Superior temporal gyrus (tissue), 1 donor: ENCODE results near the gene SLC38A7.
"Not testable (repeated sequence)": the region's sequence is repeated elsewhere in the genome, so short reads cannot be mapped to it uniquely, and the experiment has no call there.

Experiments used
- DNase-seq: peaks from one replicate; pipeline ENCODE4 v3.0.0-alpha.2; 2016; ENCODE audit errors: extremely low spot score

Gene SLC38A7

DNA sequence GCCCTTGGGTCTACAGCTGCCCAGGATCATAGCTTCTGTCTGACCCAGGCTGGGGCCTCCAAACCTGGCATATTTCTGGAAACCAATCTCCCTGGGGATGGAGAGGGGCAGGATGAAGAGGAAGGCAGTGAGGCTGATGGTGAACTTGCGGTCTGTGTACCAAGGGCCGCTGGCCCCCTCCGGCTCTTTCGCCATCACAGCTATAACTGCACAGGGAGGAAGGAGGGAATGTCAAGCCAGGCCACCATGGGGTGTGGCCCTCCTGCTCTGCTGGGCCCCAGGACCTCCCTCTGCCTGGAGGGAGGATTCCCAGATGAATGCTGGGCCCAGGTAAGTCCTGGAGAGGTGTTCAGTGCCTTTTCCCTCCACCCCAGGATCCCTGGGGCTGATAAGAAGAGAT is 6.3 kb downstream of the SLC38A7 start:
- no peak for DNase-seq

DNA sequence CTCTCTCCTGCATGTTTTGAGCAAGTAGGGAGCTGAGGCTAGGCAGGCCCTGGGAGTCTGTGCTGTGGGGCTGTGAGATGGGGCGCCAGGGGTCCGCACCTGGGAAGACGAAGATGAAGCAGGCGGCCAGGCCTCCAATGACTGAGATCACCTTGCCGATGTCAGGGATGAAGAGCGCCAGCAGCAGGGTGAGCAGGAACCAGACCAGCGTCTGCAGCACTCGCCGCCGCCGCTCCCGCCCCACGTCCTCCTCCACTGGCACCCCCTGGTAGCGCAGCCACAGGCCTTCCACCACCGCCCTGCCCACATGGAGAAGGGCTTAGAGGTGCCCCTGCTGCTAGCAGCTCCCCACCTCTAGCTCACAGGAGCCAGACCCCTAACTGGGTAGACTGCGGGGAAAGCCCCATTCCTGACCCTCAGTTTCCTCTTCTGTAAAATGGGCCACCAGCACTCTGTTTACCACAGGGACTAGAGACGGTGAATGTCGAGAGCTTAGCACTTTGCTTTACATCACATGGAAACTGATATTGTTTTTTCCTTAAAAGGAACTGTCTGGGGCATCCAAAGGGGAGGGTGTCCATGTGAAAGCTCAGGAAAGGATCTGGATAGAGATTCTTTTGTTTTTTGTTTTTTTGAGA is 13.5 kb downstream of the SLC38A7 start:
- DNase-seq: no peak

DNA sequence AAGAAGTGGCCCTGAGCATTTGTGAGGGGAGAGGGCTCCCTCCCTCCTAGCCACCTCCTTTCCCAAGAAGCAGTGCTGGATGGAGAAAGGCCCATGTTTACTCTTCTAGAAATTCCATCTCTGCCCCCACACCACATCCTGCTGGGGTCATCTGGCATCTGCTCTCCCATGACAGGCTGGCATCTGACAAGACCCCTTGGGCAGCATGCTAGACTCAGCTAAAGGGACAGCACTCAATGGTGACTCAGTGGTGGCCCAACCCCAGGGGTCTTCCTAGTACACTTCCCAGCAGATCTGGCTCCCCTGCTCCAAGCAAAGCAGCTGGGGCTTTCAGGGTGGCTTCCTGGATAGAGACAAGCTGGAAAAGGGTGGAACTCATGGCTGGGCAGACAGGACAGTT is 14.4 kb downstream of the SLC38A7 start:
- DNase-seq: no peak

DNA sequence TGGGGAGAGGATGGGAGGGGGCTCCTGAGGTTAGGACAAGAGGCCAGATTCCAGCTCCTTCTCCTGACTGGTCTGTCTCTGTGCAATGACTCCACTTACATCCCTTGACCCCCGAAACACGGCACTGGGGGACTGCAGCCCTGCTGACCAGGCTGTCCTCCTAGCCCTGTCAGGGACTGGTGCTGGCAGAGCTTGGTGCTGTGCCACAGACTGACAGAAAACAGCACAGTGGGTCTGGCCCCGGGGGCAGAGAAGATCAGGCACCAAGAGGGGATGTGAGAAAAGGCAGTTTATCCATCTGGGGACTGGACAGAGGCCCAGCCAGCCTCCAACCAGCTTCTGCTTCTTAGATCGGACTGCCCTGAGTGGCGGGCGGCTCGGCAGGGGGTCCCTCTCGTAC is 19.4 kb downstream of the SLC38A7 start:
- no peak for DNase-seq

DNA sequence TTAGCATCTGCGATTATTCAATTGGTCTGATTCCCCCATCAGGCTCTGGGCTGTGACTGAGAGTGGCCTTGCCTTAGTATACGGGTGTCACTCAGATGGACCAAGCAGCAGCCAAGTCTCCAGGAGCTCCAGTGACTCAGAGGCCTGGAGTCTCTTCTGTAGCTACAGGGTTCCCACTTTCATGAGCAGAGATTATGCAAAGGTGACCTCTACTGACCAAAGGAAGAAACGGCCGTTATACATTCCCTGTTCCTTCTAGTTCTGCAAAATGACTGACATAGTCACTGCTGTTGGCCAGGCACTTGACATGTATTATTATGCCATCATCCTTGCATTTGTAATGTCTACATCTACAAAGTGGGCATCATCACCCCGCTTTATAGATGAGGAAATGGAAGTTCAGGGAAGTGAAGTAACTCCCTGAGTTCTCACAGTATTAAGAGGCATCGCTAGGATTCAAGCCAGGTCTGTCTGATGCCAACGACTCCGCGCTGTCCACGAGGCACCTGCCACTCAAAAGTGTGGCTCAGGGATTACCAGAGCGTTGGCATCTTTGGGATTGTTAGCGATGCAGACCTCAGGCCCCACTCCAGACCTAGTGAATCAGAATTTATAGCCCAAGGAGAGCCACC is 23.3 kb downstream of the SLC38A7 start:
- DNase-seq: peak; percentile 81

DNA sequence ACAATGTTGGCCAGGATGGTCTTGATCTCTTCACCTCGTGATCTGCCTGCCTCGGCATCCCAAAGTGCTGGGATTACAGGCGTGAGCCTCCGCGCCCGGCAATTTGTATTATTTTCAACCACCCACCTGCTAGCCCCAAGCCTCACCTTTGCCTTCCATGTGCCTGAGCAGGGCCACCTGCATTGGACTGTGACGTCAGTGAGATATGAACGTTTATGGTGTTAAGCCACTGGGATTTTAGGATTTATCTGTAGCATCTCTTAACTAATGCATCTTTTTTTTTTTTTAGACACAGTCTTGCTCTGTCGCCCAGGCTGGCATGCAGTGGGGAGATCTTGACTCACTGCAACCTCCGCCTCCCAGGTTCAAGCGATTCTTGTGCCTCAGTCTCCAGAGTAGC is 24.7 kb downstream of the SLC38A7 start:
- DNase-seq: not testable (repeated sequence)

DNA sequence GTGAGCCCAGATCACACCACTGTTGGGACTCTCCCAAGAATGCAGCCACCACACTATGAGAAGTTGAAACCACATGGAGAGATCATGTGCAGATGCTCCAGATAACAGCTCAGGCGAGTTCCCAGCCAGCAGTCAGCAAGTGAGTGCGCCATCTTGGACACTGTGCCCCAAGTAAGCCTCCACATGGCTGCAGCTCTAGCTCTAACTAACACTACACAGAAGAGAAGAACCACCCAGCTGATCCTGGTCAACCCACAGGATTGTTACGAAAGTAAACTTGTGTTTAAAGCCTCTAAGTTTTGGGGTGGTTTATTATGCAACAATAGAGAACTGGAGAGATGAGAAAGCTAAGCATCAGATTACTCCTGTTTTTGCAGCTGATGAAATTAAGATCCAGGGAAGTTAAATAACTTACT is 25.8 kb downstream of the SLC38A7 start:
- no peak for DNase-seq

DNA sequence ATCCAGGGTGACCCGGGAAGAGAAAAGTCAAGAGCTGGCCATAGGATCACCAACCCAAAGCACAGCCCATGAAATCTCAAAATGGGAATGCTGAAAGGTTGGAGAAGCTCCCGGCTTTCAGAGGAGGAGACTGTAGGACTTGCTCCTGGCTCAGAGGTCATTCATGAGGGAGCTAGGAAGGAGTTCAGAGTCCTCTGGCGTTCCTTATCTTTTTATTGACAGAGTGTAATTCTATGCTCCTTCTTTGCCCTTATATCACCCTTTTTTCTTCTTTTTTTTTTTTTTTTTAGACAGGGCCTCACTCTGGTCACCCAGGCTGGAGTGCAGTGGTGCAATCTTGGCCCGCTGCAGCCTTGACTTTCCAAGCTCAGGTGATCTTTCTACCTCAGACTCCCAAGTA is 27.7 kb downstream of the SLC38A7 start:
- no peak for DNase-seq

DNA sequence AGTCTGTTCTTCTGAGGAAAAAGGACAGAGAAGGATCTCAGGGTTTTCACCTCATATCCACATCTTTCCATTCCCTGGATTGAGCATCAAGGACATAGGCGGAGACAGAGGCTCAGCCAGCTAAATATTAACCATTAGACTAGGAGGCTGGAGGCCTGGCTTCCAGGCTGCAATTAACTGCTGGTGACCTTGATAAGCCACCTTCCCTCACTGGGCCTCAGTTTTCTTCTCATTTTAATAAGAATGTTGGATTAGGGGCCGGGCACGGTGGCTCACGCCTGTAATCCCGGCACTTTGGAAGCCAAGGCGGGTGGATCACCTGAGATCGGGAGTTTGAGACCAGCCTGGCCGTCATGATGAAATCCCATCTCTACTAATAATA is 29.4 kb downstream of the SLC38A7 start:
- DNase-seq: no peak

DNA sequence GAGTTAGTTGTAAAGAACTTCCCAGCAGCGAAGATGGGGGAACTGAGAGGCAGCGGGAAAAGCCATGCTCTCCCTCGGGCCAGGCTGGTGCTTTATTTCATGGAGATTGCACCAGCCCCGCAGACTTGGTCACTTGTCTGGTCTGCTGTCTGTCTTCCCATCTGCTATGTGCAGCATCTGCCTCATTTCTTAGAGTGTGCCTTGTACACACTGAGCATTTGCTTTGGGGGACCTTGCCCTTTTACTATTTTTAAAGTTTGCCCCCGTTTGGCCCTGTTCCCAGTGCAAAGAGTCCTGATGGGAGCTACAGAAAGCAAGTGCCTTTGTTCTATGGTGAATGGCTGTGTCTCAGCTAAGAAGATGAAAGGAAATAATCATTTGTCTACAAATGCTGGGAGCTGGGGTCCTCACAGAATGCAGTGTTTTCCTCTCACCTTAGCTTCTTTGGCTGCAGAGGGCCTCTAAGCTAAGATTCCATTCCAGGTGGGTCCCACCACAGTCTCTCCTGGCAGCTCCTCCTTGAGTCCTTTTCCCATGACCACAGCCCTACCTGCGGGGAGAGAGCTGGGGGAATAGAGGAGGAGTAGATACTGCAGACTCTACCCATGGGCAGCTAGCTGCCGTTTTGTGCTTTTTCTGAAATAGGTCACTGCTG is 29.9 kb downstream of the SLC38A7 start:
- no peak for DNase-seq

DNA sequence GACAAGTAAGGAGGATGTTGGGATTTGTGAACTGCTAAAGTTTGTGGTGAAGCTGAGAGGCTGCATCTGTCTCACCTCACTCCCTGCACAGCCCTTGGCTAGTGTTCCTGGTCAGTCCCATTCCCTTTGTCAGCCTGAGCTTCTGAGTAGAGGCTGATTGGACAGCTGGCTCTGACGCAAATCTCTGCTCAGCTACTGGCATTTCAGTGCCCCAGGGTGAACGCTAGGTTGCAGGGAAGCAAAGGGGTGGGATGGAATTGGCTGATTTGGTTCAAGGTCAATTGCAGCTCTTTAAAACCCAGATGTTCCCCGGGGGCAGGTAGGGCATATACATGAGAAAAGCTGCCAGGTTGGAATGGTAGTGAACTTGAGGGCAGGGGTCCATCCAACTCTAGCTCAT is 31.8 kb downstream of the SLC38A7 start:
- DNase-seq: no peak

DNA sequence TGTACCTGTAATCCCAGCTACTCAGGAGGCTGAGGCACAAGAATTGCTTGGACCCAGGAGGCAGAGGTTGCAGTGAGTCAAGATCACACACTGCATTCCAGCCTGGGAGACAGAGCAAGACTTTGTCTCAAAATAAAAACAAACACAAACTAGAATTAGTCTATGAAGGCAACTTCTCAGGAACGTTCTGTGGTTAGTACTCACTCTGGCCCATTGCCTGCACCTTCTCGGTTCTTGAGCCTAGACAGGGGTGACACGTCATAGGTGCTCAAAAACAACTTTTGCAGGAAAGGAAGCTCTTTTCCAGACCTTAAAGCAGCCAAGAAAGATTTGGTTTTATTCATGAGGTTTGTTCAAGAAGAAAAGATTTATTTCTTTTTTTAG is 32.6 kb downstream of the SLC38A7 start:
- no peak for DNase-seq

DNA sequence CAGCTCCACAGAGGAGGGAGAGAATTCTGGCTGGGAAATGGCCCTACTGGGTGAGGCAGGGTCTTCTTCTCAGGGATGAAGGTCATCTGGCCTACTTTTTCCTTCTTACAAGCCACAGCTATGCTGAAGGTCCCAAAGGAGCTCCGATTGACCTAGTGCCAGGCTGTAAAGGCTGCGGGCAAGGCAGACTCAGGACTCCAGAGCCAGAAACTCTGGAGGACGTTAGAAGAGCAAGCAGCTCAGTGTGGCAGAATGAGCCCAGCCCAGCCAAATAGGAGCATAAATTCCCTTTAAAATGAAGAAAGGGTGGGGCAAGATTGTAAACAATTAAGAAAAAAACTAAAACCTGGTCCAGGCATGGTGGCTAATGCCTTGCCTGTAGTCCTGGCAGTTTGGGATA is 34.9 kb downstream of the SLC38A7 start:
- no peak for DNase-seq

DNA sequence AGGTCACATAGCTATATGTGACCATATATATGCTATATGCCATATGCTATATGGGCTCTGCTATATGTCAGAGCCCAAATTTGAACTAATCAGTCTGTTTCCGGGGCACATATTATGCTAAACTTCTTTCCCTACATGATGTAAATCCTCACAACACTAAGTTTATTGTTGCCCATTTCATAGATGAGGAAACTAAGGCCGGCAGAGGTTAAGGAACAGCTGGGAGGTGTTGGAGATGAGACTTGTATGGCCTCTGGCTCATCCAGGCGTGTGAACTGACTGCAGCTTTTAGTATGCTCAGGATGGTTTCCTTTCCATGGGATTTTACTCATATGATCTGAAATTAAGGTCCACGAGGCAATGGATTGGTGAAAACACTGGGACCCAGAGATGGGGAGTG is 37.5 kb downstream of the SLC38A7 start:
- DNase-seq: no peak

DNA sequence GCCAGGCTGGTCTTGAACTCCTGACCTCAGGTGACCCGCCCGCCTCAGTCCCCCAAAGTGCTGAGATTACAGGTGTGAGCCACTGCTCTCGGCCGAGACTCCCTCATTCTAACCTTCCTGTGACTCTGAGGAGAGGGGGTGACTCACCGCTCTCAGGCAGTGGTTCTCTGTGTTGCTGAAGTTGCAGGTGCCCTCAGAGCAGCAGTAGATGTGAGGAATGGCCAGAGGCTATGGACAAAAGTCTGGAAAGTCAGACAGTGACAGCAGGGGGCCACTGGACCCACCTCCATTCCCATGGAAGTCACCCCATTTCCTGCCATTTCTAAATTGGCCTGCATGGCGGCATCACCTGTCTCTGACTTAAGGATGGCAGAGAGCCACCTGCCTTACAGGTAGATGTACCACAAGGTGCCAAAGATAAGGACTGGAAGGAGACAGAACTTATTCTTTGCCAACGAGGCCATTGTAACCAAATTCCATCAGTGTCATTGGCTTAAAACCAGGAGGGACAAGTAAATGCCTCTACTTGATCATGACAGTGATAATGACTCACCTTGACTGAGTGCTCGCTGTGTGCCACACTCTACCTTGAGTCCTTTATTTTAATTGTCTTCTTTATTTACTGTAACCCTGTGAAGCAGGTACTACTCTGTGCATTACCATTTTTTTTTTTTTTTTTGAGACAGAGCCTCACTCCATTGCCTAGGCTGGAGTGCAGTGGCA is 39.6 kb downstream of the SLC38A7 start:
- no peak for DNase-seq

DNA sequence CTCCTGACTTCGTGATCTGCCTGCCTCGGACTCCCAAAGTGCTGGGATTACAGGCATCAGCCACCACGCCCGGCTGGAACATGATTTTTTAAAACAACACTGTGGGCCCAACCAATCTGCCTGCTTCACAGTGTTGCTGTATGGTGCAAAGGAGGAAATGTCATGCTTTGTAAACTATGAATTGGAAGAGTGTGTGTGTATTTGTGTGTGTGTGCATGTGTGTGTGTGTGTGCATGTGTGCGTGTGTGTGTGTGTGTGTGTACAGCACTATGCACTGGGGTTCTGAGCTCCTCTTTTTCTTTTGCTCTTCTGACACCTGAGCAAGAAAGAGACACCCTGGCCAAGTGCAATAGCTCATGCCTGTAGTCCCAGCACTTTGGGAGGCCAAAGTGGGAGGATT is 40.5 kb downstream of the SLC38A7 start:
- no peak for DNase-seq

DNA sequence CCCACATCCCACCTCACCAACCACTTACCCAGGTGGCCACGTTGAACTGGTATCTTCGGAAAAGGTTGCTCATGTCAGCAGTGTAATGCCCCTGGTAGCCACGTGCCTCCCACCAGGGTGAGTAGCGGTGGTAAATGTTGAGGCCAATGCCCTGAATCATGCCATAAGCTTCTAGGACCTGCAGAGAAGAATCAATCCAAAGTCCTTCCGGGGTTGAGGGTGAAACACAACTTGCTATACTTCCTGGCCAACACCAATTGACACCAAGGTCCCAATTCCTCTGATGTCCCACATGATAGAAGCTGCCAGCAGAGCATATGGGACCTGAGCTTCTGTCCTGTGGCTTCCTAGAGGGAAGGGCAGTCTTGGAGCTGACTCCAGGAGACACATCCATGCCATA is 43.6 kb downstream of the SLC38A7 start:
- no peak for DNase-seq

DNA sequence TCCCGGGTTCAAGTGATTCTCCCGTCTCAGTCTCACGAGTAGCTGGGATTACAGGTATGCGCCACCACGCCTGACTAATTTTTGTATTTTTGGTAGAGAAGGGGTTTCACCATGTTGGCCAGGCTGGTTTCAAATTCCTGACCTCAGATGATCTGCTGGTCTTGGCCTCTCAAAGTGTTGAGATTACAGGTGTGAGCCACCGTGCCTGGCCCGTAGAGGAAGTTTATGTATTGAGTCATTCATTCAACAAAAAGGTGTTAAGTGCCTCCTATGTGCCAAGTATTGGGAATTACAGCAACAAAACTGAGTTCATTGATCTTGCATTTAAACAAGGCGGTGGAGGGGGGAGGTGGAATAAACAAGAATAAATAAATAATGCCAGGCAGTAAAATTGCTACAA is 44.7 kb downstream of the SLC38A7 start:
- DNase-seq: no peak

DNA sequence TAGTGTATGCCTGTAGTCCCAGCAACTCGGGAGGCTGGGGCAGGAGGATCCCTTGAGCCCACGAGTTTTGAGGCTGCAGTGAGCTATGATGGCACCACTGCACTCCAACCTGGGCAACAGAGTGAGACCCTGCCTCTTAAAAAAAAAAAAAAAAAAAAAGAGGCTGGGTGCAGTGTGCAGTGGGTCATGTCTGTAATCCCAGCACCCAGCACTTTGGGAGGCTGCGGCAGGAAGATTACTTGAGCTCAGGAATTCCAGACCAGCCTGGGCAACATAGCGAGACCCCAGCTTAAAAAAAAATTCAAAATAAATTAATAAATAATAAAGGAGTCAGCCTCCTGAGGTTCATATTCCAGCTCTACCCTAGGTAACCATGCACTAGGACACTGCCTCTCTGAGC is 45.3 kb downstream of the SLC38A7 start:
- DNase-seq: no peak

DNA sequence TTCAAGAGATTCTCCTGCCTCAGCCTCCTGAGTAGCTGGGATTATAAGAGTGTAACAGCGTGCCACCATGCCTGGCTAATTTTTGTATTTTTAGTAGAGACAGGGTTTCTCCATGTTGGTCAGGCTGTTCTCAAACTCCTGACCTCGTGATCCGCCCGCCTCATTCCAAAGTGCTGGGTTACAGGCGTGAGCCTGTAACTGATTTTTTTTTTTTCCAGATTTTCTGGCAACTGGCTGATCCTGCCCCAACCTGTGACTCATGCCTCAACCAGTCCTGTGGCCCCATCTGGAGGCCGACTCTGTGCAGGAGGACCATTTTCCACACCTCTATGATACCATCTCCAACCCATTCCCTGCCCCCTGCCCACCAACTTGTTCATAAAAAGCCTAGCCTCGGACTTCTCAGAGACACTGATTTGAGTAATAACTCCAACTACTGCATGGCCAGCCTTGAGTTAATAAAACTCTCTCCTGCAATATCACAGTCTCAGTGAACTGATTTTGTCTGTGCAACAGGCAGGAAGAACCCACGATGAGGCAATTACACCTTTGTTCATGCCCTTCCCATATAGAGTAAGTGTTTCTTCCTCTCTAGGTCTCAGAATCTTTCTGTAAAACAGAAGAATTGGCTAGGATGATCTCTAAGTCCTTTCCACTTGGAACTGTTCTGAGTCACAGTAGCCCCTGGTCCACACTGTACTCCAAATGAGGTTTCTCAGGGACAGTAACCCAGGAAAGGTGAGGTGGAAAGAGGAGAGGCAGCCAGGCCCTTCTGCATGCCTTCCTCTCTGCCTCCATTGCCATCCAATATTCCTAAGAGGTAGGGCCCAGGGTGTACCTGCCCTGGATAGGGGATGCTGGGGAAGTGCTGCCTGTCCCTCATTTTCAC is 46.2 kb downstream of the SLC38A7 start:
- DNase-seq: no peak

DNA sequence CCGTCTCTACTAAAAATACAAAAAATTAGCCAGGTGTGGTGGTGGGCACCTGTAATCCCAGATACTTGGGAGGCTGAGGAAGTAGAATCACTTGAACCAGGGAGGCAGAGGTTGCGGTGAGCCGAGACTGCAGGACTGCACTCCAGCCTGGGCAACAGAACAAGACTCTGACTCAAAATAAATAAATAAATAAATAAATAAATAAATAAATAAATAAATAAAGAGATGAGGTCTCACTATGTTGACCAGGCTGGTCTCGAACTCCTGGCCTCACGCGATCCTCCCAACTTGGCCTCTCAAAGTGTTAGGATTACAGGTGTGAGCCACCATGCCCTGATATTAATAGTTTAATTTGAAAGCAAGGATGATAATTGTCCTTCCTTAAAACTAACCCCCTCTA is 47.5 kb downstream of the SLC38A7 start:
- not testable (repeated sequence) for DNase-seq

DNA sequence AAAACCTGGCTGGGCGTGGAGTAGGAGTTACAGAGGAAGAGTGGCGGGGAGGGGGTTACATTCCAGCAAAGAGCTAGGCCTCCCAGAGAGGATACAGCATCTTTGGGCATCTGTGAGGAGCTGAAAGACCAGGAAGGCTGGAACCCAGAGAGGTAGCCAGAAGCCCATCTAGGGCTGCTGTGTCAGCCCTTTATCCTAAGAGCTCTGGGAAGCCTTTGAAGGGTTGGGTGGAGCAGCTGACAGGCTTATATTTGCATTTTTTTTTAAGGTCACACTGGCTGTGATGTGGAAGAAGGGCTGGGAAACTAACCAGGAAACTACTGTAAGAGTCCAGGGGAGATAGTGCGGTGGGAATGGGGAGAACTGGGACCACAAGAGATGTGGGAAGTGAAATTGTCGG is 48.1 kb downstream of the SLC38A7 start:
- no peak for DNase-seq
